Psoas muscle (tissue), 8 donors: ENCODE measurements around the gene UBAC2. TPM values are rescaled to one million over a fixed set of nuclear protein-coding genes. Genes with fewer than 3 reads are reported as not detected.

ENCODE experiments used
- ATAC-seq, 4 donors: fragments of 200-7000 bp; cut with Tn5 transposase; one replicate each; pipeline ENCODE4 v1.9.1; 2020; ENCODE audit warnings: moderate library complexity in 3 of 4, mild to moderate bottlenecking in 2 of 4
- DNase-seq, 2 donors: peaks; one replicate each; pipeline ENCODE4 v3.0.0-alpha.2; 2020
- H3K27ac ChIP-seq: fragments of 200-600 bp; one replicate; pipeline ENCODE4 v1.8.0; 2022
- H3K27me3 ChIP-seq, 3 donors: fragments of 200-600 bp in 1 of 3; one replicate each; pipeline versions ENCODE4 v1.6.1 to v1.8.0; 2013 to 2022; ENCODE audit warnings: low read length in 2 of 3, mild to moderate bottlenecking in 2 of 3, moderate library complexity in 1 of 3; ENCODE audit not compliant: insufficient read depth in 3 of 3
- H3K36me3 ChIP-seq, 2 donors: fragments of 200-600 bp in 1 of 2; one replicate each; pipeline versions ENCODE4 v1.6.1 to v1.8.0; 2013 to 2022; ENCODE audit warnings: low read depth in 1 of 2, mild to moderate bottlenecking in 1 of 2, moderate library complexity in 1 of 2; ENCODE audit not compliant: insufficient read depth in 1 of 2
- H3K4me1 ChIP-seq: fragments of 200-600 bp; one replicate; pipeline ENCODE4 v1.8.0; 2022
- H3K4me3 ChIP-seq: fragments of 200-600 bp; one replicate; pipeline ENCODE4 v1.8.0; 2022; ENCODE audit warnings: mild to moderate bottlenecking
- H3K9me3 ChIP-seq: fragments of 200-600 bp; one replicate; pipeline ENCODE4 v1.8.0; 2022
- CTCF ChIP-seq: fragments of 200-600 bp; IDR thresholded peaks from one replicate; pipeline ENCODE4 v1.8.0; 2022; ENCODE audit warnings: antibody characterized with exemption
- WGBS, 3 donors: extraction: QIAGEN DNeasy Blood & Tissue Kit; methylation state at CpG; one replicate each; pipeline versions ENCODE4 v1.1.6 to v1.1.7; 2013; 5-methylcytosine and 5-hydroxymethylcytosine counted together
- intact Hi-C, 2 donors: fragments of 100-400 bp; cut with DNase I; formaldehyde crosslinking; loops; one replicate each; pipeline versions ENCODE4 v1.11.0 to v1.14.2; 2022
- polyA plus RNA-seq, 3 donors: library from polyadenylated mRNA; stranded (reverse); fragments of 200-250 nt; gene quantifications; one replicate each; pipeline ENCODE4 v1.2.3, GENCODE V29; 2013
- total RNA-seq, 4 donors: library from RNA; stranded (reverse); fragmentation: NEBNext Ultra II Directional in 2 of 4; extraction: Animal tissue kit (Norgen Biotek cat#: 25700) in 2 of 4; gene quantifications; one replicate each; pipeline versions ENCODE4 v1.2.1 to v1.2.4, GENCODE V29; 2021 to 2023
- donor health status: healthy with polysubstance abuse.
- donor health status: DM: no; HTN: no; CAD: no; lungs with moderate emphysema.
- donor health status: Bipolar disorder and iron deficiency.
- donor health status: healthy.
- donor health status: DM: yes; HTN: yes; CAD: no.
- donor health status: DM: no; HTN: no; CAD: no.
- donor health status: DM: no; HTN: no; CAD: no.
- donor health status: DM: yes; HTN: yes; CAD: no.

UBAC2 gene
- total and polyA plus RNA-seq, 7 donors = 54.1 to 97.1 (median 71.7) TPM

GRCh38 chr13:99302637-99303505 is 102.2 kb downstream of the UBAC2 start:
- no peak for TF ChIP-seq CTCF
- no peak overlapping the region for H3K4me3 ChIP-seq
- H3K4me1 ChIP-seq = peaks cover 6% of the 10 kb centered on the region
- peaks cover 0 to 7% of the 10 kb centered on the region in 2 donors for H3K36me3 ChIP-seq
- no peaks in the 10 kb centered on the region for H3K27me3 ChIP-seq
- WGBS, 3 donors = 93 to 97% (median 94%) methylated on average over 8 of the region's 8 CpGs
- no peaks in the 10 kb centered on the region for H3K9me3 ChIP-seq
- DNase-seq (no peak), ATAC-seq (peak in 1 of 4 donors; percentile 17)
- intact Hi-C loops = no loop called here
- H3K27ac ChIP-seq = no peak overlapping the region

GRCh38 chr13:99303863-99304521 is 103.3 kb downstream of the UBAC2 start:
- H3K27me3 ChIP-seq = no peaks in the 10 kb centered on the region
- H3K4me3 ChIP-seq = no peak overlapping the region
- ATAC-seq (no peak), DNase-seq (no peak)
- no peaks in the 10 kb centered on the region for H3K9me3 ChIP-seq
- peaks cover 9% of the 10 kb centered on the region for H3K4me1 ChIP-seq
- H3K36me3 ChIP-seq = peaks cover 0 to 7% of the 10 kb centered on the region in 2 donors
- WGBS, 3 donors = 88 to 91% (median 88%) methylated on average over 14 of the region's 14 CpGs
- no peak for TF ChIP-seq CTCF
- intact Hi-C loops = no loop called here
- H3K27ac ChIP-seq = no peak overlapping the region

- 89 to 92% (median 90%) methylated on average over 4 of the region's 4 CpGs for WGBS, 3 donors
- no peak overlapping the region for H3K4me3 ChIP-seq
- ATAC-seq (no peak), DNase-seq (no peak)
- no peak overlapping the region for H3K27ac ChIP-seq
- no peaks in the 10 kb centered on the region for H3K27me3 ChIP-seq
- H3K4me1 ChIP-seq = peaks cover 9% of the 10 kb centered on the region
- TF ChIP-seq CTCF = no peak
- intact Hi-C loops = no loop called here
- H3K36me3 ChIP-seq = peaks cover 0 to 7% of the 10 kb centered on the region in 2 donors
- no peaks in the 10 kb centered on the region for H3K9me3 ChIP-seq
Observed at GRCh38 chr13:99304541-99304940, 103.9 kb downstream of the UBAC2 start.

GRCh38 chr13:99305158-99305557 is 104.5 kb downstream of the UBAC2 start:
- no peak for ATAC-seq
- H3K4me3 ChIP-seq = peak overlapping the region; percentile 31
- 63 to 91% (median 90%) methylated on average over 5 of the region's 5 CpGs for WGBS, 3 donors

More at GRCh38 chr13:99305158-99305557, 104.5 kb downstream of the UBAC2 start:
- TF ChIP-seq CTCF = no peak
- Histone ChIP-seq H3K4me1 (peaks cover 9% of the 10 kb centered on the region), H3K36me3 (peaks cover 0 to 7% of the 10 kb centered on the region in 2 donors), H3K9me3 (no peaks in the 10 kb centered on the region), H3K27me3 (no peaks in the 10 kb centered on the region), H3K27ac (no peak overlapping the region)
- no peak for DNase-seq
- intact Hi-C loops = no loop called here
